GM19240 (cell line): Measurements from ENCODE around the gene TRIM39.
"Not testable (repeated sequence)": the region's sequence is repeated elsewhere in the genome, so short reads cannot be mapped to it uniquely, and the experiment has no call there.

Experiments
- DNase-seq: peaks from one replicate; pipeline ENCODE4 v3.0.0; 2011; ENCODE audit warnings: low spot score; ENCODE audit not compliant: insufficient read length

The TRIM39 gene

GRCh38 chr6:30326526-30327231, at the start of gene TRIM39:
TRIM39 (plus strand) TSS chr6:30326927; CDS start chr6:30329318, 2,391 bp downstream.
- peak; percentile 75 for DNase-seq

GRCh38 chr6:30280988-30281387, 45.7 kb upstream of the TRIM39 start:
- DNase-seq: not testable (repeated sequence)

GRCh38 chr6:30282522-30282921, 44.2 kb upstream of the TRIM39 start:
- DNase-seq: no peak

DNA sequence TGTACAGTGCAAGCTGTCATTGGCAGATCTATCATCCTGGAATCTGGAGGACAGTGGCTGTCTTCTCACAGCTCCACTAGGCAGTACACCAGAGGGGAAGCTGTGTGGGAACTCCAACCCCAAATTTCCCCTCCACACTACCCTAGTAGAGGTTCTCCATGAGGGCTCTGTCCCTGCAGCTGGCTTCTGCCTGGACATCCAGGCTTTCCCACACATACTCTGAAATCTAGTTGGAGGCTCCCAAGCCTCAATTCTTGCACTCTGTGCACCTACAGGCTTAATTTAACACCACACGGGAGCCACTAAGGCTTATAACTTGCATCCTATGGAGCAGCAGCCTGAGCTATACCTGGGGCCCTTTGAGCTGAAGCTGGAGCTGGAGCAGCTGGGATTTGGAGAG, 43.0 kb upstream of the TRIM39 start:
- DNase-seq: no peak

- no peak for DNase-seq
These were observed 39.6 kb upstream of the TRIM39 start for GRCh38 chr6:30287139-30287538.

- no peak for DNase-seq
These were observed 30.9 kb upstream of the TRIM39 start for GRCh38 chr6:30295837-30296236.

DNA sequence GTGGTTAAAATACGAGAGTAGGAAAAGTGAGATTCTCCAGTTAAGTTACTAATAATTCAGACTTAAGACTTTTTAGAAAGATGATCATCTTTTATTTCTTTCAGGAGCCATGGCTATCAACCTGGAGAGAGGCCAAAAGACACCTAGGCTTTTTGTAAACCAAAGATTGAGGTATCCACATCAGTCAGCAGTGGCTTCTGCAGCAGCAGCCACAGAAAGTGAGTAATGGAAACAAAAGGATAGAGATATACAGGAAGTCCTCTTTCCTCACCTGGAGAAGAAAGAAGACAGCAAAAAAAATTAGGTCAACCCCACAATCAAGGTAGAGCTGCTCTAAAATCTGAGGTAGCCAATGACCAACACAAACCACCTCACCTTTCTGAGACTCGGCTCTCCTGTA, 22.7 kb upstream of the TRIM39 start:
- no peak for DNase-seq

- DNase-seq: no peak
These were observed 15.6 kb upstream of the TRIM39 start for GRCh38 chr6:30311101-30311500.

GRCh38 chr6:30311671-30312070, 15.1 kb upstream of the TRIM39 start:
- DNase-seq: no peak

- no peak for DNase-seq
These were observed 14.5 kb upstream of the TRIM39 start for GRCh38 chr6:30312266-30312665.

GRCh38 chr6:30312676-30313321, 13.9 kb upstream of the TRIM39 start:
- DNase-seq: no peak

DNA sequence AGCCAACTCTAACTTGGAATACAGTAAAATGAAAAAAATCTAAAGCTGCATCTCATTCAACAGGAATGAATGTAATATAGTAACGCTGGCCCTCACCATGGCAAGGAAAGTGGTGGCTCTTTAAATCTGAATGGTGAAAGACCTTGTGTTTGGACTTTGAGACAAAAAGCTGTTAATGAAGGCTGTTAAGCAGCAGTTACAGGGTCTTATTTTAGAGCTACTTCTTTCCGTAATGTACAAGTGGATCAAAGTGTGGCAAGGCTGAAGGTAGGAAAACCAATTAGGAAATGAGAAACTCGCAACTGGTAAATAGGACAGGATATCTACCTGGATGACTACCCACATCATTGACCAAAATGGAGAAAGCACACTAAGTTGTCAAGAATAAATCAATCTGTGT, 11.6 kb upstream of the TRIM39 start:
- DNase-seq: no peak

DNA sequence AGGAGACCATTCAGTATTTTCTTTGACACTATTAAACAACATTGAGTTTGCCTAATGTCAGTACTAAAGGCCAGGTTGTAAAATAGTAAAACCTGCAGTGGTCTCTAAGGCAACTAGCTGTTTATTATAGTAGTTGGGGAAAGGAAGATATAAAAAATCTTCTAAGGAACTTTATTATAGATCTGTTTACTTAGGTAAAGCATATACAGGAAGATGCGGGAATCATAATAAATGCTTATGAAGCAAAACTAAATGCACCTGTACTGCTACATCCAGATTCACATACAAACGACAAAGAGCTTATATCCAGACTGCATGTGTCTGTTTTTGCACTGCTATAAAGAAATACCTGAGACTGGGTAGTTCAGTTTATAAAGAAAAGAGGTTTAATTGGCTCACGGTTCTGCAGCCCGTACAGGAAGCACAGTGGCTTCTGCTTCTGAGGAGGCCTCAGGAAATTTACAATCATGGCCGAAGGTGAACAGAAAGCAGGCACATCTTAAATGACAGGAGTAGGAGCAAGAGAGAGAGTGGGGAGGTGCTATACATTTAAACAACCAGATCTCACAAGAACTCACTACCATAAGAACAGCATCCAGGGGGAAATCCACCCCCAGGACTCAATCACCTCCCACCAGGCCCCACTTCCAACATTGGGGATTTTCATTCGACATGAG, 8.7 kb upstream of the TRIM39 start:
- no peak for DNase-seq

GRCh38 chr6:30319146-30319835, 7.4 kb upstream of the TRIM39 start:
- DNase-seq: no peak

- no peak for DNase-seq
These were observed 4.9 kb upstream of the TRIM39 start for GRCh38 chr6:30321692-30322388.

DNA sequence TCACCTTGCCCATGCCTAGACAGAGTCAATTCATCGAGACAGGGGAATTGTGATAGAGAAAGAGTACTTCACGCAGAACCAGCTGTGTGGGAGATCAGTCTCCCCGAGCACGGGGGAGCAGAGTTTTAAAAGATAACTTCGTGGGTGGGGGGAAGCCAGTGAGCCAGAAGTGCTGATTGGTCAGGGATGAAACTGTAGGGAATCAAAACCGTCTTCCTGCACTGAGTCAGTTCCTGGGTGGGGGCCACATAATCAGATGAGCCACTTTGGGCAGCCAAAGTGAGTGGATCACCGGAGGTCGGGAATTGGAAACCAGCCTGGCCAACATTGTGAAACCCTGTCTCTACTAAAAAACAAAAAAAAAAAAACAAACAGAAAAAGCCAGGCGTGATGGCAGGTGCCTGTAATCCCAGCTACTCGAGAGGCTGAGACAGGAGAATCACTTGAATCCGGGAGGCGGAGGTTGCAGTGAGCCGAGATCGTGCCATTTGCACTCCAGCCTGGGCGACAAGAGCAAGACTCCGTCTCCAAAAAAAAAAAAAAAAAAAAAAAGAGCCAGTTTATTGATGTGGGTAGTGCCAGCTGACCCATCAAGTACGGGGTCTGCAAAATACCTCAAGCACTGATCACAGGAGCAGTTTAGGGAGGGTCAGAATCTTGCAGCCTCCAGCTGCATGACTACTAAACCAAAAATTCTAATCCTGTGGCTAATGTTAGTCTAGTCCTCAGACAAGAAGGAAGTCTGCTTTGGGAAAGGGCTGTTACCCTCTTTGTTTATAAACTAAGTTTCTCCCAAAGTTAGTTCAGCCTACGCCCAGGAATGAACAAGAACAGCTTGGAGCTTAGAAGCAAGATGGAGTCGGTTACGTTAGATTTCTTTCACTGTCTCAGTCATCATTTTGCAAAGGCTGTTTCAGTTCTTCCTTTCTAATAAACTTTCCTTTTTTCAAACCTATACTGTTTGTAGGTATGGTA, 3.9 kb upstream of the TRIM39 start:
- DNase-seq: no peak

GRCh38 chr6:30323806-30324205, 2.9 kb upstream of the TRIM39 start:
- DNase-seq: no peak

- DNase-seq: peak; percentile 46
These were observed 1.4 kb upstream of the TRIM39 start for GRCh38 chr6:30325150-30325872.

- no peak for DNase-seq
These were observed 728 bp upstream of the TRIM39 start for GRCh38 chr6:30325873-30326525.
